ENCODE results near the gene PODNL1.

The PODNL1 gene

GRCh38 chr19:13894552-13894951 is 43.7 kb downstream of the PODNL1 start:
- no peak overlapping the region for H2AK5ac ChIP-seq (ENCODE audit: low read length)
- H2BK120ac ChIP-seq (ENCODE audit: low read depth, low read length), result no peak overlapping the region
- no peak overlapping the region for H3K4ac ChIP-seq (ENCODE audit: low read depth, low read length)
- no peaks in the 10 kb centered on the region for H3K27me3 ChIP-seq (ENCODE audit: insufficient read depth, low read length, poor library complexity)
- DNase-seq, result no peak
- no peaks in the 10 kb centered on the region for H3K79me2 ChIP-seq (ENCODE audit: control insufficient read depth, insufficient read depth, low read length)
- no peak overlapping the region for H3K18ac ChIP-seq (ENCODE audit: low read length)
- no peak overlapping the region for H3K56ac ChIP-seq (ENCODE audit: low read length)
- no peak overlapping the region for H3K27ac ChIP-seq (ENCODE audit: low read depth, low read length)
- no peak overlapping the region for H2BK15ac ChIP-seq (replicated peaks; ENCODE audit: low read depth)
- no peak overlapping the region for H3K9ac ChIP-seq (ENCODE audit: low read length)
- no peak overlapping the region for H3K4me2 ChIP-seq (ENCODE audit: low read length)
- no peak overlapping the region for H3K4me3 ChIP-seq (ENCODE audit: low read length)
- no peak overlapping the region for H2BK5ac ChIP-seq (ENCODE audit: low read length)
- no peaks in the 10 kb centered on the region for H3K36me3 ChIP-seq (ENCODE audit: control insufficient read depth, insufficient read depth, low read length)
- WGBS (ENCODE audit: extremely low coverage, insufficient coverage, low lambda C conversion rate), result no CpG with 5 or more reads among the region's 5 CpGs
- no peak overlapping the region for H4K8ac ChIP-seq (ENCODE audit: low read depth, low read length)
- no peaks in the 10 kb centered on the region for H3K4me1 ChIP-seq (ENCODE audit: control insufficient read depth, low read depth, low read length)
- H3K23ac ChIP-seq (ENCODE audit: low read length), result no peak overlapping the region
- no peak overlapping the region for H4K5ac ChIP-seq (ENCODE audit: low read length)
- H3K79me1 ChIP-seq (ENCODE audit: low read length), result no peaks in the 10 kb centered on the region

- Histone ChIP-seq H3K4me3 (ENCODE audit: low read length) (no peak overlapping the region), H3K79me1 (ENCODE audit: low read length) (no peaks in the 10 kb centered on the region), H2BK5ac (ENCODE audit: low read length) (no peak overlapping the region), H2AK5ac (ENCODE audit: low read length) (no peak overlapping the region), H3K18ac (ENCODE audit: low read length) (no peak overlapping the region), H2BK120ac (ENCODE audit: low read depth, low read length) (no peak overlapping the region), H3K23ac (ENCODE audit: low read length) (no peak overlapping the region), H3K4me2 (ENCODE audit: low read length) (no peak overlapping the region), H3K27me3 (ENCODE audit: insufficient read depth, low read length, poor library complexity) (no peaks in the 10 kb centered on the region), H3K27ac (ENCODE audit: low read depth, low read length) (no peak overlapping the region), H3K56ac (ENCODE audit: low read length) (no peak overlapping the region), H3K9ac (ENCODE audit: low read length) (no peak overlapping the region), H4K5ac (ENCODE audit: low read length) (no peak overlapping the region), H3K36me3 (ENCODE audit: control insufficient read depth, insufficient read depth, low read length) (no peaks in the 10 kb centered on the region), H3K4ac (ENCODE audit: low read depth, low read length) (no peak overlapping the region), H3K4me1 (ENCODE audit: control insufficient read depth, low read depth, low read length) (no peaks in the 10 kb centered on the region), H4K8ac (ENCODE audit: low read depth, low read length) (no peak overlapping the region), H3K79me2 (ENCODE audit: control insufficient read depth, insufficient read depth, low read length) (no peaks in the 10 kb centered on the region), H2BK15ac (replicated peaks; ENCODE audit: low read depth) (no peak overlapping the region)
- peak; percentile 46 for DNase-seq
- WGBS (ENCODE audit: extremely low coverage, insufficient coverage, low lambda C conversion rate), result no CpG with 5 or more reads among the region's 9 CpGs
These were observed 45.3 kb downstream of the PODNL1 start for GRCh38 chr19:13892870-13893269.

- Histone ChIP-seq H2AK5ac (ENCODE audit: low read length) (no peak overlapping the region), H2BK5ac (ENCODE audit: low read length) (no peak overlapping the region), H3K23ac (ENCODE audit: low read length) (no peak overlapping the region), H4K5ac (ENCODE audit: low read length) (no peak overlapping the region), H3K18ac (ENCODE audit: low read length) (no peak overlapping the region), H3K79me2 (ENCODE audit: control insufficient read depth, insufficient read depth, low read length) (no peaks in the 10 kb centered on the region), H3K4me3 (ENCODE audit: low read length) (no peak overlapping the region), H3K4ac (ENCODE audit: low read depth, low read length) (no peak overlapping the region), H3K27me3 (ENCODE audit: insufficient read depth, low read length, poor library complexity) (no peaks in the 10 kb centered on the region), H3K9ac (ENCODE audit: low read length) (no peak overlapping the region), H3K4me1 (ENCODE audit: control insufficient read depth, low read depth, low read length) (no peaks in the 10 kb centered on the region), H3K79me1 (ENCODE audit: low read length) (no peaks in the 10 kb centered on the region), H4K8ac (ENCODE audit: low read depth, low read length) (no peak overlapping the region), H3K56ac (ENCODE audit: low read length) (no peak overlapping the region), H3K27ac (ENCODE audit: low read depth, low read length) (no peak overlapping the region), H2BK15ac (replicated peaks; ENCODE audit: low read depth) (no peak overlapping the region), H3K36me3 (ENCODE audit: control insufficient read depth, insufficient read depth, low read length) (no peaks in the 10 kb centered on the region), H2BK120ac (ENCODE audit: low read depth, low read length) (no peak overlapping the region), H3K4me2 (ENCODE audit: low read length) (no peak overlapping the region)
- no peak for DNase-seq
- WGBS (ENCODE audit: extremely low coverage, insufficient coverage, low lambda C conversion rate), result no CpG with 5 or more reads among the region's 13 CpGs
These were observed 48.1 kb downstream of the PODNL1 start for GRCh38 chr19:13890136-13890535.

GRCh38 chr19:13888281-13888680 is 49.9 kb downstream of the PODNL1 start:
- Histone ChIP-seq H3K79me1 (ENCODE audit: low read length) (no peaks in the 10 kb centered on the region), H3K36me3 (ENCODE audit: control insufficient read depth, insufficient read depth, low read length) (no peaks in the 10 kb centered on the region)

GRCh38 chr19:13887517-13887916 is 50.7 kb downstream of the PODNL1 start:
- Histone ChIP-seq H3K9ac (ENCODE audit: low read length) (no peak overlapping the region), H2BK120ac (ENCODE audit: low read depth, low read length) (no peak overlapping the region), H3K36me3 (ENCODE audit: control insufficient read depth, insufficient read depth, low read length) (no peaks in the 10 kb centered on the region), H3K4ac (ENCODE audit: low read depth, low read length) (no peak overlapping the region), H4K5ac (ENCODE audit: low read length) (no peak overlapping the region), H2BK15ac (replicated peaks; ENCODE audit: low read depth) (no peak overlapping the region), H3K56ac (ENCODE audit: low read length) (no peak overlapping the region), H3K27me3 (ENCODE audit: insufficient read depth, low read length, poor library complexity) (no peaks in the 10 kb centered on the region), H3K27ac (ENCODE audit: low read depth, low read length) (no peak overlapping the region), H3K79me2 (ENCODE audit: control insufficient read depth, insufficient read depth, low read length) (no peaks in the 10 kb centered on the region), H3K4me3 (ENCODE audit: low read length) (no peak overlapping the region), H3K18ac (ENCODE audit: low read length) (no peak overlapping the region), H3K4me2 (ENCODE audit: low read length) (no peak overlapping the region), H2BK5ac (ENCODE audit: low read length) (no peak overlapping the region), H3K23ac (ENCODE audit: low read length) (no peak overlapping the region), H3K4me1 (ENCODE audit: control insufficient read depth, low read depth, low read length) (no peaks in the 10 kb centered on the region), H3K79me1 (ENCODE audit: low read length) (no peaks in the 10 kb centered on the region), H2AK5ac (ENCODE audit: low read length) (no peak overlapping the region), H4K8ac (ENCODE audit: low read depth, low read length) (no peak overlapping the region)
- no CpG with 5 or more reads among the region's 5 CpGs for WGBS (ENCODE audit: extremely low coverage, insufficient coverage, low lambda C conversion rate)
- no peak for DNase-seq

More at GRCh38 chr19:13888281-13888680, 49.9 kb downstream of the PODNL1 start:
- no peak overlapping the region for H4K5ac ChIP-seq (ENCODE audit: low read length)
- no peak overlapping the region for H2AK5ac ChIP-seq (ENCODE audit: low read length)
- WGBS (ENCODE audit: extremely low coverage, insufficient coverage, low lambda C conversion rate), result no CpG with 5 or more reads among the region's 16 CpGs
- no peak overlapping the region for H3K4me2 ChIP-seq (ENCODE audit: low read length)
- no peak overlapping the region for H3K4me3 ChIP-seq (ENCODE audit: low read length)
- H3K27ac ChIP-seq (ENCODE audit: low read depth, low read length), result no peak overlapping the region
- H3K79me2 ChIP-seq (ENCODE audit: control insufficient read depth, insufficient read depth, low read length), result no peaks in the 10 kb centered on the region
- no peak overlapping the region for H2BK120ac ChIP-seq (ENCODE audit: low read depth, low read length)
- no peaks in the 10 kb centered on the region for H3K4me1 ChIP-seq (ENCODE audit: control insufficient read depth, low read depth, low read length)
- H3K27me3 ChIP-seq (ENCODE audit: insufficient read depth, low read length, poor library complexity), result no peaks in the 10 kb centered on the region
- no peak overlapping the region for H3K9ac ChIP-seq (ENCODE audit: low read length)
- DNase-seq, result no peak
- H3K56ac ChIP-seq (ENCODE audit: low read length), result peak overlapping the region; percentile 25
- H3K18ac ChIP-seq (ENCODE audit: low read length), result no peak overlapping the region
- no peak overlapping the region for H4K8ac ChIP-seq (ENCODE audit: low read depth, low read length)
- no peak overlapping the region for H3K4ac ChIP-seq (ENCODE audit: low read depth, low read length)
- no peak overlapping the region for H3K23ac ChIP-seq (ENCODE audit: low read length)
- H2BK15ac ChIP-seq (replicated peaks; ENCODE audit: low read depth), result no peak overlapping the region
- H2BK5ac ChIP-seq (ENCODE audit: low read length), result no peak overlapping the region

- WGBS (ENCODE audit: extremely low coverage, insufficient coverage, low lambda C conversion rate), result no CpG with 5 or more reads among the region's 16 CpGs
- H2BK120ac ChIP-seq (ENCODE audit: low read depth, low read length), result no peak overlapping the region
These were observed 51.2 kb downstream of the PODNL1 start for GRCh38 chr19:13887018-13887436.

More at GRCh38 chr19:13887018-13887436, 51.2 kb downstream of the PODNL1 start:
- H3K36me3 ChIP-seq (ENCODE audit: control insufficient read depth, insufficient read depth, low read length), result no peaks in the 10 kb centered on the region
- no peak overlapping the region for H3K18ac ChIP-seq (ENCODE audit: low read length)
- no peak overlapping the region for H2BK5ac ChIP-seq (ENCODE audit: low read length)
- no peak overlapping the region for H4K5ac ChIP-seq (ENCODE audit: low read length)
- no peak for DNase-seq
- no peak overlapping the region for H3K23ac ChIP-seq (ENCODE audit: low read length)
- no peaks in the 10 kb centered on the region for H3K79me2 ChIP-seq (ENCODE audit: control insufficient read depth, insufficient read depth, low read length)
- H3K4me3 ChIP-seq (ENCODE audit: low read length), result no peak overlapping the region
- no peak overlapping the region for H3K4me2 ChIP-seq (ENCODE audit: low read length)
- H3K27me3 ChIP-seq (ENCODE audit: insufficient read depth, low read length, poor library complexity), result no peaks in the 10 kb centered on the region
- H3K56ac ChIP-seq (ENCODE audit: low read length), result no peak overlapping the region
- H2AK5ac ChIP-seq (ENCODE audit: low read length), result no peak overlapping the region
- H3K79me1 ChIP-seq (ENCODE audit: low read length), result no peaks in the 10 kb centered on the region
- H3K9ac ChIP-seq (ENCODE audit: low read length), result no peak overlapping the region
- no peak overlapping the region for H4K8ac ChIP-seq (ENCODE audit: low read depth, low read length)
- no peak overlapping the region for H3K4ac ChIP-seq (ENCODE audit: low read depth, low read length)
- H3K27ac ChIP-seq (ENCODE audit: low read depth, low read length), result no peak overlapping the region
- no peak overlapping the region for H2BK15ac ChIP-seq (replicated peaks; ENCODE audit: low read depth)
- H3K4me1 ChIP-seq (ENCODE audit: control insufficient read depth, low read depth, low read length), result no peaks in the 10 kb centered on the region
